Right kidney (tissue), 1 donor: Measurements from ENCODE around the gene GALNT13.
"Not testable (repeated sequence)": the region's sequence is repeated elsewhere in the genome, so short reads cannot be mapped to it uniquely, and the experiment has no call there.

Experiments
- DNase-seq: peaks from one replicate; pipeline ENCODE4 v3.0.0-alpha.2; 2016

The GALNT13 gene

DNA sequence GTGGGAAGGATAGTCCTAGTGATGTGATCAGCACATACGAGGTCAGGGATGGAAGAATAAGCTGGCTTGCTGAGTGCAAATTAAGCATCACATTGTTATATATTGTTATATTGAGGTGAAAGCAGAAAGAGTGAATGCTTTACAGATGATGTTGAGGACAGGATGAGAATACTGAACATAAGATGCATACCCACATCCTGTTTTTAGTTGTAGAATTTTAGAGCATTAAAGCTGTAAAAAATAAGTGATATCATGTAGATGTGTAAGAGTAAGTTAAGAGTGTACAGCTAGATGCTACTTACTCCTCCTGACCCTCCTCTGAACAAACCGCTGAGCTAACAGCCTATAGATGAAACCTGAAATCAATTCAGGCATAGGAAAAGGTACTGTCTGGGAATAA, 555.7 kb downstream of the GALNT13 start:
- no peak for DNase-seq

GRCh38 chr2:154428022-154428421, 556.3 kb downstream of the GALNT13 start:
- DNase-seq: no peak

DNA sequence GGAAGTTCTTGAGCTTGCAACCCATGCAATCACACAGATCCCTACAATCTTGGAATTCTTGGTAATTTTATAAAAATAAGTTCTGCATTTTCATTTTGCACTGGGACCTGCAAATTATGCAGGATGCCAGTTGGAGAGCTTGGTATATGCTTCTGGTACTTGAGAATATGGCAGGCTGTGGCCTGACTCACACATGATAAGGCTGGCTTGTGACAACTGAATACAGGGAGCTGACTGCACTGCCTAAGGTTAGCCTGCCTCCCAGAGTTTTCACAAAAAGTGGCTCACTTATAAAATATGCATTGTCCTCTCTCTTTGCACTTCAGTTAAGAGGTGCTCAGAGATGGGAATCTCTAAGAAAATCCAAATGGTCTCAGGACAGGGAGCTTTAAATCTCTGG, 561.3 kb downstream of the GALNT13 start:
- DNase-seq: no peak

- DNase-seq: no peak
Observed at GRCh38 chr2:154437104-154437503, 565.4 kb downstream of the GALNT13 start.

DNA sequence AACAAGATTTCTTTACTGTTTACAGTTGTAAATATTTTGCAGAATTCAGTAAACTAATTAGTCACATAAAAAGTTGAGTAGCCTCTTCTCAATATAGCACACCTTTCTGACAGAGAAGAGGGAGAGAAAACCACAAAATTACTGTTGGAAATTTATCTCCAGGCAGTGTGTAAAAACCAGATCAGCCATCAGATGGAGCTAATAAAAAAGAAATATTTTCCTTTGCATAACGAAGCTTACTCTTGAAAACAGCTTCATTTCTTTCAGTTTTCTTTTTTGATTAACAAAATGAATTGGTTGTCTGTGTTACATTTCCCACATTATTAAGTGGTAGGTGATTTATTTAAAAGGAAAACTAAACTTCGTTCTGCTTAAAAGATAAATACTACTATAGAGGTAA, 567.4 kb downstream of the GALNT13 start:
- DNase-seq: no peak

DNA sequence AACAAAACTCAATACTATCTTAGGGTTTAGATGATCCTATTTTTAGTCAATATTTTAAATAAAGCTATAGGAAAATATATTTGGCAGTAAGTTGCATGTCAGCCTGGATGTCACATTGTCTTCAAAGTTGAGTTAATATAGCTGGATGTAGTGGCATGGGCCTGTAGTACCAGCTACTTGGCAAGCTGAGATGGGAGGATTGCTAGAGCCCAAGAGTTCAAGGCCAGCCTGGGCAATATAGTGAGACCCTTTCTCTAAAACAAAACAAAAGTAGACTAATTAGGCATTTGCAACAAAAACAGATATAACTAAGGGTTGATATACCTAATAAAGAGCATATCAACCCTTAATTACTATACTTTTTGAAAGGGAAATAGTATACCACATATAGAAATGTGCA, 572.2 kb downstream of the GALNT13 start:
- DNase-seq: no peak

- DNase-seq: no peak
Observed at GRCh38 chr2:154446324-154446723, 574.6 kb downstream of the GALNT13 start.

DNA sequence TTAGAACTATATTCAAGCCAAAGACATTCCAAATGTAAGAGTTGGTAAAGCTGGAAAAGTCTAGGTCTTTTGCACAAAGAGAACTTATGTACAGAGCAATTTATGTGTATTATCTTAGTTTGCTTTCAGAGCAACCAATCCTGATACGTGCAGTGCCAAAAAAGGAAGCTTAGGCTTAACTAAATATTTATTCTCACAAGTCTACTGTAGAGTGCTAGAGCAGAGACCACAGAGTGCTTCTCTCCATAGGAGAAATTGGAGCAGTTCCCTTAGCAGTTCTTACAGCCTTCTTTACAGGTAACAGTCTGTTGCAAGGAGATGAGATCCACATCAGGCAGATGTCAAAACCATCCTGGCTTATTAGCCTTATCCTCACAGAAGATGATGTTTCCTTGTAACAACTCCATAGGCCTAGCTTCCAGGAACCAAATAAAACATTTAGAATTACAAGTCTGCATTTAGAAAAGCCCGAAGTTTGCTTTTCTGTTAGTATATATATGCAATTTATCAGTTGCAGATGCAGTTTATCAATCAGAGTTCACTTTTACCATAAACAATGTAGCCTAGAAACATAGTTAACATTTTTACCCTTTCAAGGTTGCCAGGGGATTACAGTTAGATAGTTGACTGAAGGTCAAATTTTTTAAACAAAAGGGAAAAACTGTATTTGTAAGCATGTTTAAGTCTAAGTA, 576.2 kb downstream of the GALNT13 start:
- no peak for DNase-seq

DNA sequence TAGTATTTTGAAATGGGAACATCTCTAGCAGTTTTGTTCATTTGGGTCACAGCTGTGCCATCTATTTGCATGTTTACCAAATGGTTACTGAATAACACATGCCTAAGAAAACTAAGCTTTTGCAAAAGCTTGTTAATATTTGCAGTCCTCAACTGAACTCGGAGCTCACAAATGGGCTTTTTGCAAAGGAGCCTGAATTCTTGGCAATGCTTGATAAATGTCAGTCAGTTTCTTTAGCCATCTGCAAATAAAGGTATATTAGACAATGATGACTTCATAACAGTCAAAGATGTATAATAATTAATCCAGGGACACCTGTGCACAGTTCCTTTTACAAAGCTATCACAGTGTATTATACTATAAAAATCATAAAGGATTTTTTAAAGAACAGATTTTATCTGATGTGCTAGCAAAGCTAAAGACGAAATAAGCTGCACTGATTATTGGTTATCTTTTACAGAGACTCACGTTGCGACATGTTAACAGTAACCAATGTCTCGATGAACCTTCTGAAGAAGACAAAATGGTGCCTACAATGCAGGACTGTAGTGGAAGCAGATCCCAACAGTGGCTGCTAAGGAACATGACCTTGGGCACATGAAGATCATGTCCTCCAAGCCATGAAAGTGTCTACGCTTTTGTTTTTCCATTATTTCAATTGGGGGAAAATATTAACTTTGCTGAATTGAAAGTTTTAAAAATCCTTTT, 578.4 kb downstream of the GALNT13 start:
- no peak for DNase-seq

DNA sequence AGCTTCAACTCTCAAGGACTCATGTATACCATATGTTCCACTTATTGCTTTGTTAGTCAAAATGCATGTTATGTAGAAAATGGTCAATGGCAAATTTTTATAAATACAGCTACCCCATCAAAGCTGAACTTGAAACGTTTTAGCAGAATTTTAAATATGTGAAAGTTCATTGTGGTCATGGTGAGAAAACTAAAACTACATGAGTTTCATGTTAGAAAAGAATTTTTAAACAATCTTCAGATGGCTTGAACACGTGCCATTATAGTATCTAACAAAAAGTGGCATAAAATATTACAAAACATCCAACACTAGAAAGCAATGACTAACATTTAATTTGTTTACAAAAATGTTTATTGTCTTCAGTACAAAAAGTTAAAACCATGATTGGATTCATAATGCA, 580.7 kb downstream of the GALNT13 start:
- no peak for DNase-seq

DNA sequence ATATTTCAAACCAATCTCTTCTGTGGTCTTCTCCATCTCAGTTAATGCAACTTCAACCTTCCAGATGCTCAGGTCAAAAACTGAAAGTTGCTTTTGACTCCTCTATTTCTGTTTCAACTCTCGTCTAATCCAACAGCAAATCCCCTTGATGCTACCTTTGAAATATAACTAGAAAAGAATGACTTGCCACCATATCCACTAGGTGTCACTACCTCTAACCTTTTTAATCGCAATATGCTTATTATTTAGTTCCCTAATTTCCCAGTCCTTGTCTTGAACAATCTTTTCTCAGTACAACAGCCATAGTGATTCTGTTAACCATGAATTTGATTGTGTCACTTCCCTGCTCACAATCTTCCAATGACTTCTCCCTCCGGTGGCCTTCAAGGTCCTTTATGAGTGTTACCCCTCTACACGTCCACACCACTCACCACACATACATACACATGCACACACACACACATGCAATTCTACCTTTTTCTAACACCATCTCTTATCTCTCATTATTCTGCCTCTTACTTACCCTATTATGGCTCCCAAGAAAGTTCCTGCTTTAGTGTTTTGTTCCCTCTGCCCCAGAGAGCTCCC, 581.3 kb downstream of the GALNT13 start:
- no peak for DNase-seq

DNA sequence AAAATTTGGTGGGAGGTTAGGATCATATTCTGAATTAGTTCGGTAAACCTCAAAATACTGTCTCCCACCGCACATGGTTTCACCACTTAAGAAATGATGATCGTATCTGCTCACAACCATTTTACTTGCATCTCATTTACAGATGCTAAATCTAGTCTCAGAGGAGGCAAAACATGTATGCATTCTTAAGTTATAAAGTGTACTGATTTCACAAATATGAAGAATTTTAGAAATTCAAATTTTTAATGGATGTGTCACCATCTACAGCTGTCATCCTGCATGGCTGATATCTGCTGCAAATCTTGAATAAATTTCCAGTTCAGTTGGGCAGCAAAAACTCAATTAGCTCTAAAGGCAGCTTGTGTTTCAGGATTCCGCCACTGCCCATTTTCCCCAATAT, 583.4 kb downstream of the GALNT13 start:
- no peak for DNase-seq

DNA sequence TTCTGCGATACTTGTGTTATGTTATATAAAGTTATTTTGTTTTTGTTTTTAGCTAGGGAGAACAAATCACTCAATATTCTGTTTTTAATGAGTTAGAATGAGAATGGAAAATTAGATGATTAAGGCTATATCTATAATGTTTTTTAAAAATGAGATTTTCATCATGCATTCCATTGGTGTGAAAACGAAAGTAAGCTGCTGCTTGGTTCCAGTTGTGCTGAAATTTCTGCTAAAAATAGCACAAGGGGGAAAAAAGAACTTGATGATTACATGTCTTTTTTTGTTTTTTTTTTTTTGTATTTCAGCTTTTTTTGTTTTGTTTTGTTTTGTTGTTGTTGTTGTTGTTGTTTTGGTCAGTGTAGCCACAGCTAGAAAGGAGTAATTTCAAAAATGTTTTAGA, 584.1 kb downstream of the GALNT13 start:
- no peak for DNase-seq

DNA sequence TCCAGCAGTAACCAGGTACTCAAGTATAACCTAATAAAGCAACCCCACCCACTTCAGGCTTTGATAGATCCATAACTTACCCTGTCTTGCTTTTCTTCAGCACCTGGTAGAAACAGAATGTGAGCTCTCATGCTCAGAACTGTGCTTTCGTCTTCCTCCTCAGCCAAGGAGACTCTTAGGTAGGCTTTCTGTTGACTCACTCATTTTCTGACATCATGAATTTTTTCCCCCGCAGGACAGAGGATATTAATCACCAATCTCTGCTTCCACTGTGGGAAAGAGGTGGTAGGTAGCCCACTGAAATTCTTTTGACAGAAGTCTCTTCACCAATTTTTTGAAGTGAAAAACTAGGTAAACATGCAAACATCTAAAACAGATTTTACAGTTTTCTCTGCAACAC, 585.6 kb downstream of the GALNT13 start:
- DNase-seq: no peak

GRCh38 chr2:154459286-154459685, 587.6 kb downstream of the GALNT13 start:
- no peak for DNase-seq

DNA sequence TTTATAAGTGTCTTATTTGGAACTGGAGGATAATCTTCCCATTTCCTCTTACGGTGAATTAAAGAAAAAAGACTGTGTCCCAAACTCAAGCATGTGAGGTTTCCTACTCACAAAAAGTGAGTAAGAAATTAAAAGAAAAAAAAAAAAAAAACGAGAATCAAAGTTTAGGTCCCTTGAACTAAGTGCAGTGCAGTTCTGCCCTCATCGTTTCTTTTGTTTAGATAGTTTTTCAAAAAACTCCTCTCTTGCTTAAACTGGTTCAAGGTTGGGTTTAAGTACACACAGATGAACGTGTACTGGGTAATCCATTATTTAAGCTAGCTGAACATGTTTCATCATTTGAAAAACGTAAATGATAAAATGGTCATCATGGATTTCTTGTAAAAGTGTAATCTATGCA, 590.9 kb downstream of the GALNT13 start:
- no peak for DNase-seq

- DNase-seq: no peak
Observed at GRCh38 chr2:154466226-154466625, 594.5 kb downstream of the GALNT13 start.

GRCh38 chr2:154470376-154470775, 598.7 kb downstream of the GALNT13 start:
- DNase-seq: no peak

GRCh38 chr2:154471492-154471891, 599.8 kb downstream of the GALNT13 start:
- not testable (repeated sequence) for DNase-seq

- no peak for DNase-seq
Observed at GRCh38 chr2:154477319-154477718, 605.6 kb downstream of the GALNT13 start.

- DNase-seq: no peak
Observed at GRCh38 chr2:154480521-154480920, 608.8 kb downstream of the GALNT13 start.

- no peak for DNase-seq
Observed at GRCh38 chr2:154481336-154481735, 609.6 kb downstream of the GALNT13 start.

DNA sequence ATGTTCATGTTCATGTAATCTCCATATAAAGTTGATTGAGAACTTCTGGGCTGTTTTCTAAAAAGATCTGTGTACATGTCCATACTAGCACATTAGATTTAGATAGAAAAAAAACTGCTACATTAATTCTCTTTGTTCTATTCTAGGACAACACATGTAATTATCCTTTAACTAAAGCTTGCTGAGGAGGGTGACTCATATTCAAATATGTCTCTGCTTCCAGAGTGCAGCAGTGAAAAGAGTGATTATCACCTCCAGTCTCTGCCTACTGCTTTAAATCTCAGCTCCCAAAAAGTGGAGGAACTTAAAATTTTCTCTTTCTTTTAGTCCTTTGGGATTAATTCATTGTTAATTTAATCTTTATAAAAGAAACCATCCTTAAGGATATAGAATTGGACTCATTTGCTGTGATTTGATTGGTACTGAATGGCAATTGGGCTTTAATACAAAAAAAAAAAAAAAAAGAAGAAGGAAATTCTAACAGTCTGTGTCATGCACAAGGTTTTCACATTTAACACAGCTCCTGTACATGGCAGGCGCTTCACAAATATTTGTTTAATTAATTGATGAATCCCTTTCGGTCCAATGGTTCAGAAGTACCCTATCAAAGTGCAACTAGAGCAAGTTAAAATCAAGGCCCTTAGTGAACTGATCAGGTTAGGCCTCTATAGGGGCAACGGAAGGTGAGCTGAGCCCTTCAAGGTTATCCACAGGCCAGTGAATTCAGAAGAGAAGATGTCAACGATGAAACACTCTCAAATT, 612.8 kb downstream of the GALNT13 start:
- DNase-seq: no peak
